Fibroblast of skin of left biceps (primary cell): Measurements from ENCODE around the gene CTSL.

Source experiments
- DNase-seq, 2 experiments: peaks; one replicate each; pipeline ENCODE4 v3.0.0-alpha.2; 2013; ENCODE audit warnings: low read depth in 2 of 2

CTSL gene

DNA sequence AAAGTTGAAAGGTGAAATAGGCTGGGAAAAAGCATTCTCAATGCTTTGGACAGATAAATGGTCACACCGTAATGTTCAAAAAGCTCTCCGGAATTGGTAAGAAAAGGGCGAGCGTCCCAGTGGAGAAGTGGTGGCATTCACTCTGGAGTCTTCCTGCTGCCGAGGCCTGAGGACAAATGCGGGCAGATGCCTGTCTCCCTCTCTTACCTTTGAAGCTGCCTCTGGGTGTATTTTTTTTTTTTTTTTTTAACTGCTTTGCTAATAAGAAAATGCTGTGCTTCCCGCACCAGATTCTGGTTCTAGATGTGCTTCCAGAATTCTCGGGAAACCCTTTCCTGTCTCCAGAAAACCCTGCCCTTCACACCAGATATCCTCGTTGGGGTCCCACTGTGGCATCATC lies 24.4 kb upstream of the CTSL start:
- DNase-seq, result no peak

DNA sequence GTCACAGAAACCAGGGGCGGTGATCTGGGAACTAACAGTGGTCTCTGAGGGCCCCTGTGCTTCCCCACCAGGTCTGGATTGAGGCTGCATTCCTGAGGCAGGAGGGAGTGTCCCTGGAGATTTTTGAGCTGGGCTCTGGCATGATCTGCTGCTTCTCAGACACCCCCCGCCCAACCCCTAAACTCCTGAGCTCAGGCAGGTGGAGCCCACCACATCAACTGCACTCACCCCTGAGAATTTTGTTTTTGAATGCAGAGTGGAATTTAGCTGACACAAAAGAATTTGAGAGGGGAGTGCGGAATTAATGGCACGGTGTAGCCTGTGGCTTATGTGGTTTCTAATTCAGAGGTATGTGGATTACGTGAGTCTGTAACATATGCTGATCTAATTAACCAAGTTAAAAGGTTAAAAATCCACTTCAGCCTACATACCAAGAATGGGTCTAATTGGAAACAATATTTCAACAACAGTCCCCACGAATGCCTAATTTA lies 23.9 kb upstream of the CTSL start:
- DNase-seq, result peak in 1 of 2 experiments; percentile 44

GRCh38 chr9:87702921-87703320 lies 23.0 kb upstream of the CTSL start:
- no peak for DNase-seq

DNA sequence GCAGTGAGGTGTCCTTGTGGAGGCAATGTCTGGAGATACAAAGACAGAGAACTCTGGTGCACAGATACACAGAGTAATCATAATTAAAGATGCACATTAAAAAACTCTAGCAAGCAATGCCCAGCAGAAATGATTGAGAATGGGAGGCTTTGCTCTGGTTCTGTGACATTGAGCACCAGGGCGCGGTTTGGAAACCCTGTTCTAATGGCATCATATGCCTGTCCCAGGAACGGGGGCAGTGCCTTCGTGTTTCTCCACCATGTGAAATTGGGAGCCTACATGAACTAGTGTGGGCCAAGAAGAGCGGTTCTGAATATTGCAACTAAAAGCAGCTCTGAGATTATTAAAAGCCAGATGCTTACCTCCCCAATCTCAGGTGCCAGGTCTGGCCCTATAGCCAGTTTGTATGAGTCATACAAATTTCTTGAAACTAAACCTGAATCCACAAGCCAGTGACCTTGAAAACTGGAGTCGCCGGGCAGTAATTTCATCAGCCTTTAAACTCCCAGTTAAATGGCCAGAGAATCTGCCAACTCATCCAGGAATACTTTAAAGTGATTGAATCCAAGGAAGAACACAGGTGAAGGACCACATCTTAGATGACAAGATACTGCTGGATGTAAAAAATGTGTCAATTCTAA lies 22.2 kb upstream of the CTSL start:
- no peak for DNase-seq

GRCh38 chr9:87704342-87704741 lies 21.6 kb upstream of the CTSL start:
- DNase-seq, result no peak

- DNase-seq, result no peak
Observed at GRCh38 chr9:87706066-87706739, 19.7 kb upstream of the CTSL start.

DNA sequence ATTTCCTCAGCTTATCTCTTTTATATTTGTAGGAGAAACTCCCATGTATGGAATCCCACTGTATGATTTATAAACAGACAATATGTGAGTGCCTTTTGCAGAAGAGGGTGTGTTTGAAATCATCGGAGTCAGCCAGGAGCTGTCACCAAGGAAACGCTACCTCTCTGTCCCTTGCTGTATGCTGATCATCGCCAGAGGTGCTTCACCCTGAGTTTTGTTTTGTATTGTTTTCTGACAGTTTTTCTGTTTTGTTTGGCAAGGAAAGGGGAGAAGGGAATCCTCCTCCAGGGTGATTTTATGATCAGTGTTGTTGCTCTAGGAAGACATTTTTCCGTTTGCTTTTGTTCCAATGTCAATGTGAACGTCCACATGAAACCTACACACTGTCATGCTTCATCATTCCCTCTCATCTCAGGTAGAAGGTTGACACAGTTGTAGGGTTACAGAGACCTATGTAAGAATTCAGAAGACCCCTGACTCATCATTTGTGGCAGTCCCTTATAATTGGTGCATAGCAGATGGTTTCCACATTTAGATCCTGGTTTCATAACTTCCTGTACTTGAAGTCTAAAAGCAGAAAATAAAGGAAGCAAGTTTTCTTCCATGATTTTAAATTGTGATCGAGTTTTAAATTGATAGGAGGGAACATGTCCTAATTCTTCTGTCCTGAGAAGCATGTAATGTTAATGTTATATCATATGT lies 18.0 kb upstream of the CTSL start:
- DNase-seq, result no peak

- DNase-seq, result no peak
Observed at GRCh38 chr9:87708546-87708945, 17.4 kb upstream of the CTSL start.

DNA sequence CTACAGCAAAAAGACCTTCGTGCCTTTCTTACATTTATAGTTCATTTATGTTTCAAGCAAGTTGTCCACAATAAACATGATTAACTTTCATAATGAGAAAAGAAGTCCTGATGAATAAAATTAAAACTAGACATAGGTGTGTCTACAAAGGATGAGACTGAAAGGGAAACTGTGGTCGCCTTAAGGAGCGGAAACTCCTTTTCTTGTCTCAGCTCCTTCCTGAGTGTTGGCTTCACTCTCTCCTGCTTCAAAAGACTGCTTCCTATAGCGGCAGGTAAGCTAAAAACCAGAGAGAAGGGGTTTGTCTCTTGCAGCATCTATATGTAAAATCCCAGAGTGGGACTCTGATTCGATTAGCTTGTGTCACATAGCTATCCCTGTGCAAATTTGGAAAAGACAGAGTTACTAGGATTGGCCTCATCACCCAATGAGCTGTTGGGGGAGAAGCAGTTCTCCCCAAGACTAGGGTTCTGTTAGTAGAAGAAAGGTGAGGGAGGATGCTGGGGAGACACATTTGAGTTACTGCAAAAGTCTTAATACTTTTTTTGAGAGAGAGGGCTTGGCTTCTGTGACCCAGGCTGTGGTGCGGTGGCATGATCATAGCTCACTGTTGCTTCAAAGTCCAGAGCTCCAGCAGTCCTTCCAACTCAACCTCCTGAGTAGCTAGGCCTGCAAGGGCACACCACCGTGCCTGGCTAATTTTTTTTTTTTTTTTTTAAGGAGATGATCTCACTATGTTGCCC lies 16.8 kb upstream of the CTSL start:
- DNase-seq, result no peak

GRCh38 chr9:87710443-87710842 lies 15.5 kb upstream of the CTSL start:
- DNase-seq, result no peak

DNA sequence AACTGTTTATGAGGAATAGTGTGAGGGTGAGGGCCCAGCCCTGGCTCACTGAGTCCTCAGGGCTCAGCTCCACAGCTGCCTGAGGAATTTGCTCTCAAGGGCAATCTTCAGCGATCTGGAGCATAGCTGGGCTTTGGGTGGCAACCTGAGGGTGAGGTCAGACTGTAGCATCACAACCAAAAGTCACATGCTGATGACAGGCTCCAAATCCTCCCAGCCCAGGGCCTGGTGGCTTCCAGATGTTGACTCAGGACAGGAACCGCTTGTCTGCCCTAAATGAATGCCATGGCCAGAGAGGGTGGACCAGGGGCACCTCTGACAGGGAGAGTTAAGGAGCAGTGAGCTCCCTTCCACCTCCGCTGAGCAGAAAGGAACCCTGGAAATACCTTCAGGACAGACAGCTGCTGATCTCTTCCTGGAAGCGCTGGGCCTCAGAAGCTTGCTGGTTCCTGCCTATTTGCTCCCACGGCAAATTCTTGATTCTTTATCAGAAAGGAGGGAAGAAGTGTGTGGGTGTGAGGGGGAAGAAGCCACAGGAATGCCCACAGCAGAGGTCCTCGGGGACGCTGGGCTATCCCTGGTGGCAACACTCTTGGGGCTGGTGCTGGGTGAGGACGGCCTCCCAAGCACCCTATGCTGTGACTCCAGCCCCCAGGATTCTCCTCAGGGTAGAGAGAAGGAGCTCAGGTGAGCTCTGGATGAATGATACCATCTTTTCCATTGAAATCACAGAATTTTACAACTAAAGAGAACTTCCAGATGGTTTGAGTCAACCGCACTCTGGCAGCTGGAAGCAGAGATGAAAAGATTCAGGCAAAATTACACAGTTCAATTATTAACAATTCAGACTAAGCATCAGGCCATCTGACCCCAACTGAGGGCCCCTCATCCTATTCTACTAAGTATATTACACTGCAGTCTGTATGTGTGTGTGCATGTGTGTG lies 13.8 kb upstream of the CTSL start:
- DNase-seq, result peak in 1 of 2 experiments; percentile 42

DNA sequence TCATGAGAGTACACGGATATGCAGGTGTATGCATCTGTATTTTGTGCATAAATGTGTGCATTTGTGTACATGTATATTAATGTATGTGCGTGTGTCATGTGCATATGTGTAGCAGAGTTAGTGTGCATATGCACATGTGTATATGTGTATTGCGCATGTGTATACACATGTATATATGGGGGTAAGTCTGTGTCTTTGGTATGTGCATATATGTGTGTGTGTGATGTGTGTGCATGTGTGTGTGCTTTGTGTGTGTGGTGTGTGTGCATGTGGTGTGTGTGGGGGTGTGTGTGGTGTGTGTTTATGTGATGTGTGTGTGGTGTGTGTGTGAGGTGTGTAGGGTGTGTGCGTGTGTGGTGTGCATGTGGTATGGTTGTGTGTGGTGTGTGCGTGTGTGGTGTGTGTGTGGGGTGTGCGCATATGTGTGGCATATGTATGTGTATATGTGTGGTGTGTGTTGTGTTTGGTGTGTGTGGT lies 13.1 kb upstream of the CTSL start:
- DNase-seq, result no peak

- DNase-seq, result peak; percentile 92 to 93
Observed at GRCh38 chr9:87713278-87713987, 12.5 kb upstream of the CTSL start.

GRCh38 chr9:87713988-87714330 lies 12.0 kb upstream of the CTSL start:
- no peak for DNase-seq

- DNase-seq, result peak in 1 of 2 experiments; percentile 54
Observed at GRCh38 chr9:87714819-87715218, 11.1 kb upstream of the CTSL start.

GRCh38 chr9:87716141-87716540 lies 9.8 kb upstream of the CTSL start:
- DNase-seq, result no peak

DNA sequence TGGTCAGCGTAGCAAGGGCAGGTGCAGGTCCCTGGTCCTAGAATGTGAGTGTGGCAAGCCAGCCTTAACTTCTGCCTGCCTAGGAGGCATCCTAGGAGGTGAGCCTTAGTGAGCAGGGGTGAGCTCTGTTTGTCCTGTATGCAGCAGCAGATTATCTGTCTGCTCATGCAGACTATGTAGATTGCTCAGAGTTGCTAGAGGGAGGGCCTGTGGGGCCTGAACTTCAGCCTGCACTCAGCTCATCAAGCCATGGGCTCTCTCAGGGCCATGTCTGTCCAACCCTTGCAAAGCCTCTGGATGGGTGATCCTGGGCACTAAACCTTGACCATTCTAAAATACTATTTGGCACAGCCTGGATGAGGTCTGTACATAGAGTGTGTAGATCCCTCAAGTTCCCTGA lies 8.5 kb upstream of the CTSL start:
- DNase-seq, result no peak

DNA sequence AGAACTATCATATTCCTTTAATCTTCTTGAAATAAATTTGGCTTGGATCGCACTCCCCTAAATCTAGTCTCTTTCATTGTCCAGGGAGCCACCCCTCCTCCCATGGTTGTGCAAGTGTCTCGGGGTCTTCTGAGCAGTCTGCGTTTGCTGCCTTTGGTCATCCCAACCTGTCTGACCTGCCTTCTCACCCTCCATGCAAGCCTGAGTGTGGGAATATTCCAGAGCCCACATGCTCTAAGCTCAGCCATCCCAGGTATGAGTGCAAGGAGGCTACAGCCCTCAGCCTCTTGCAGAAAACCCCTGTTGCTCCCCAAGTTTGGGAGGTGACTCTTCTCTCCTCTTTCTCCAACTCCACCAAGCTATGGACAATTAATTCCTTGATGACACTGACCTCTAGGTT lies 7.7 kb upstream of the CTSL start:
- DNase-seq, result no peak

GRCh38 chr9:87718852-87719612 lies 6.9 kb upstream of the CTSL start:
- DNase-seq, result no peak

GRCh38 chr9:87720173-87720572 lies 5.7 kb upstream of the CTSL start:
- no peak for DNase-seq
